ENCODE results near the gene SAMD3. TPM values are rescaled to one million over a fixed set of nuclear protein-coding genes. Genes with fewer than 3 reads are reported as not detected.

SAMD3 gene
- total RNA-seq, 1 experiment from 2014 or later = not detected

DNA sequence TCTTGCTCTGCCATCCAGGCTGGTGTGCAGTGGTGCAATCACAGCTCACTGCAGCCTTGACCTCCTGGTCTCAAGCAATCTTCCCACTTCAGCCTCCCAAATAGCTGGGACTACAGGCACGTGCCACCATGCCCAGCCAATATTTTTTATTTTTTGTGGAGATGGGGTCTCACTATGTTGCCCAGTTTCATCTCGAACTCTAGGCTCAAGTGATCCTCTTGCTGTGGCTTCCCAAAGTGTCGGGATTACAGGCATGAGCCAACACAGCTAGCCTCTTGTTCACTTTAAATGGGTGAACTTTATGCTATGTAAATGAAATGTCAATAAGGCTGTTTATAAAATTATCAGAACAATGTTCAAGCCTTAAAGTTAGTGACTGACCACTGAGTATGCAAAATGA lies 37.1 kb downstream of the SAMD3 start:
- H3K4me3 ChIP-seq = no peak overlapping the region
- intact Hi-C loops (cut with micrococcal nuclease; ENCODE audit: unreplicated experiment) = no loop called here
- POLR2A ChIA-PET (ENCODE audit: unreplicated experiment) = no interaction called here
- no peaks in the 10 kb centered on the region for H4K20me1 ChIP-seq (ENCODE audit: insufficient read depth)
- BruUV-seq (replicated peaks) = no TSS peak
- no peaks in the 10 kb centered on the region for H3K36me3 ChIP-seq (ENCODE audit: low read depth)
- H3K79me2 ChIP-seq (ENCODE audit: low read depth) = no peaks in the 10 kb centered on the region
- no peak for DNase-seq
- TF ChIP-seq, protein P1, sequence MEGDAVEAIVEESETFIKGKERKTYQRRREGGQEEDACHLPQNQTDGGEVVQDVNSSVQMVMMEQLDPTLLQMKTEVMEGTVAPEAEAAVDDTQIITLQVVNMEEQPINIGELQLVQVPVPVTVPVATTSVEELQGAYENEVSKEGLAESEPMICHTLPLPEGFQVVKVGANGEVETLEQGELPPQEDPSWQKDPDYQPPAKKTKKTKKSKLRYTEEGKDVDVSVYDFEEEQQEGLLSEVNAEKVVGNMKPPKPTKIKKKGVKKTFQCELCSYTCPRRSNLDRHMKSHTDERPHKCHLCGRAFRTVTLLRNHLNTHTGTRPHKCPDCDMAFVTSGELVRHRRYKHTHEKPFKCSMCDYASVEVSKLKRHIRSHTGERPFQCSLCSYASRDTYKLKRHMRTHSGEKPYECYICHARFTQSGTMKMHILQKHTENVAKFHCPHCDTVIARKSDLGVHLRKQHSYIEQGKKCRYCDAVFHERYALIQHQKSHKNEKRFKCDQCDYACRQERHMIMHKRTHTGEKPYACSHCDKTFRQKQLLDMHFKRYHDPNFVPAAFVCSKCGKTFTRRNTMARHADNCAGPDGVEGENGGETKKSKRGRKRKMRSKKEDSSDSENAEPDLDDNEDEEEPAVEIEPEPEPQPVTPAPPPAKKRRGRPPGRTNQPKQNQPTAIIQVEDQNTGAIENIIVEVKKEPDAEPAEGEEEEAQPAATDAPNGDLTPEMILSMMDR (conservative IDR thresholded peaks at IDR 0.05) = no peak
- TF ChIP-seq EZH2 (IDR thresholded peaks at IDR 0.05; ENCODE audit: low read depth) = no peak
- H3K27ac ChIP-seq = no peak overlapping the region
- no peak overlapping the region; the same call in 1 of the 2 replicates for H2AFZ ChIP-seq
- H3K9me2 ChIP-seq (ENCODE audit: insufficient read depth) = no peaks in the 10 kb centered on the region
- CTCF ChIA-PET = interaction anchor here (0.7 kb wide), 1 partner anchor 943 kb away, joined by 6 read pairs; no protein-coding TSS in a partner anchor
- H3F3A ChIP-seq (ENCODE audit: insufficient read depth, low read depth) = no peaks in the 10 kb centered on the region
- no peaks in the 10 kb centered on the region for H3K27me3 ChIP-seq (ENCODE audit: insufficient read depth, low read depth)
- no peaks in the 10 kb centered on the region for H3K4me1 ChIP-seq (replicated peaks; ENCODE audit: insufficient read depth)
- no peak overlapping the region for H3K4me2 ChIP-seq
- no peaks in the 10 kb centered on the region for H3K9me3 ChIP-seq (ENCODE audit: insufficient read depth, low read depth)

DNA sequence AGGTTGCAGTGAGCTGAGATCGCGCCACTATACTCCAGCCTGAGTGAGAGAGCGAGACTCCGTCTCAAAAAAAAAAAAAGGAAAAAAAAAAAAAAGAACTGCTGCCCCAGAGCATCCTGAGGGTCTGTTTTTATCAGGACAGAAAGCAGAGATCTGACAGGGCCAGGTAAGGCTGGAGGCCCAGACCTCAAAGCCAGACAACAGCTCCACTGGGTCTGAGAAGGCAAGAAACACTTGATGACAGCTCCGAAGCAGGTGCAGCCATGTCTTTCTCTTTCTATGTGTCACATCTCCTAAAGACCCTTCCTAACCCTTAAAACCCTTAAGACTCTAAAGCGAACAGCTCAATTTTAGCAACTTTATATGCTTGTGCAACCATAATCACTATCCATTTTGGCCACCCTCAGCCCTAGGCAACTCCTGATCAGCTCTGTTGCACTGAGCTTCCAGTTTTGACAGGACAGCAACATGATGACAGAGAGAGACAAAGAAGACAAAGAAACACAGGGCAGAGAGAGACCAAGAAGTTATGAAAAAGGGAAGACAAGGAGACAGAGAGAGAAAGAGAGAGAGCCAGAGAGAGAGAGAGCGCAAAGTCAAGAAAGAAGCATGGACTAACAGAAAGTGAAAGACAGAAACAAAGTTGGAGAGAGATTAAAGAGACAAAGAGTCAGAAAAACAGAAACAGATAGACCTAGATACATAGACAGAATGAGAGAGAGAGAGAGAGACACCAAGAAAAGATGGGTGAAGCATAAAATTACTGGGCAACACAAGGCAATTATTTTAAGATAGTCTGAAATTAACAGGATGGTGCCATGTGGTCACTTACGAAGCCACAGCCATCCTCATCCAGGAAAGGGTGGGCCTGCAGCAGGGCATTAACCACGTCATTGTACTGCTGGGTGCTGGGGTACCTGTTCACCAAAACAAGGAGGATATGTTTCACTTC lies 39.2 kb downstream of the SAMD3 start:
- no peaks in the 10 kb centered on the region for H3K27me3 ChIP-seq (ENCODE audit: insufficient read depth, low read depth)
- H3K9me3 ChIP-seq (ENCODE audit: insufficient read depth, low read depth) = 0 out of 2 replicates have a peak, but pooled peaks cover 3% of the 10 kb centered on the region
- H3K79me2 ChIP-seq (ENCODE audit: low read depth) = no peaks in the 10 kb centered on the region
- H3K4me3 ChIP-seq = no peak overlapping the region
- ChIA-PET POLR2A (ENCODE audit: unreplicated experiment) (no interaction called here), CTCF (no interaction called here)
- no peaks in the 10 kb centered on the region for H3K36me3 ChIP-seq (ENCODE audit: low read depth)
- H3K9me2 ChIP-seq (ENCODE audit: insufficient read depth) = no peaks in the 10 kb centered on the region
- intact Hi-C loops (cut with micrococcal nuclease; ENCODE audit: unreplicated experiment) = no loop called here
- H3K4me2 ChIP-seq = no peak overlapping the region
- no peak for DNase-seq
- no peak for TF ChIP-seq EZH2 (IDR thresholded peaks at IDR 0.05; ENCODE audit: low read depth)
- TF ChIP-seq, protein P1 (conservative IDR thresholded peaks at IDR 0.05) = no peak
- no peaks in the 10 kb centered on the region for H4K20me1 ChIP-seq (ENCODE audit: insufficient read depth)
- BruUV-seq (replicated peaks) = no TSS peak
- H3F3A ChIP-seq (ENCODE audit: insufficient read depth, low read depth) = no peaks in the 10 kb centered on the region; the same call in 1 of the 2 replicates
- no peak overlapping the region for H3K27ac ChIP-seq
- H2AFZ ChIP-seq = 0 out of 2 replicates have a peak overlapping the region, but pooled peaks have one; percentile 24
- H3K4me1 ChIP-seq (replicated peaks; ENCODE audit: insufficient read depth) = peaks cover 2% of the 10 kb centered on the region

DNA sequence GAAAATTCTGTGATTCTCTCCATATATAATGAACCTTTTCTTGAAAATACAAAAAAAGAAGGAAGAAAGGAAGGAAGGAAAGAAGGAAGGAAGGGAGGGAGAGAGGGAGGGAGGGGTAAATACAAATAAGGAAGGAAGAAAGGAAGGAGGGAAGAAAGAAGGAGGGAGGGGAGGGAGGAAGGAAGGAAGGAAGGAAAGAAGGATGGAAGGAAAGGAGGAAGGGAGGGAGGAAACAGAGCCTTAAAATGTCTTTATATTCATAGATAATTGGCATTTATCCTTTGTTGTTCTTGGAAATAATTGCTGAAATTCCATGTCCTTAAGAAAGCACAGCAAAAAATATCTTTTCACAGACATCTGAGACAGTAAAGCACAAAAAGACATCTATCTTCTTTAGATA lies 40.3 kb downstream of the SAMD3 start:
- H3F3A ChIP-seq (ENCODE audit: insufficient read depth, low read depth) = no peaks in the 10 kb centered on the region; the same call in 1 of the 2 replicates
- intact Hi-C loops (cut with micrococcal nuclease; ENCODE audit: unreplicated experiment) = no loop called here
- no peak overlapping the region for H3K4me2 ChIP-seq
- CTCF ChIA-PET = no interaction called here
- no peaks in the 10 kb centered on the region for H3K9me2 ChIP-seq (ENCODE audit: insufficient read depth)
- 0 out of 2 replicates have a peak, but pooled peaks cover 3% of the 10 kb centered on the region for H3K9me3 ChIP-seq (ENCODE audit: insufficient read depth, low read depth)
- H3K27me3 ChIP-seq (ENCODE audit: insufficient read depth, low read depth) = no peaks in the 10 kb centered on the region
- no peak for DNase-seq
- H3K79me2 ChIP-seq (ENCODE audit: low read depth) = no peaks in the 10 kb centered on the region
- H3K4me3 ChIP-seq = no peak overlapping the region
- H3K27ac ChIP-seq = no peak overlapping the region
- H4K20me1 ChIP-seq (ENCODE audit: insufficient read depth) = no peaks in the 10 kb centered on the region
- no peak overlapping the region for H2AFZ ChIP-seq
- TF ChIP-seq, protein P1 (conservative IDR thresholded peaks at IDR 0.05) = no peak
- no TSS peak for BruUV-seq (replicated peaks)
- POLR2A ChIA-PET (ENCODE audit: unreplicated experiment) = interaction anchor here (0.6 kb wide), 1 partner anchor 14 kb away, joined by 11 read pairs; no protein-coding TSS in a partner anchor
- peaks cover 5% of the 10 kb centered on the region for H3K4me1 ChIP-seq (replicated peaks; ENCODE audit: insufficient read depth)
- no peaks in the 10 kb centered on the region for H3K36me3 ChIP-seq (ENCODE audit: low read depth)
